Skeletal muscle satellite cell (primary cell): ENCODE measurements around the gene RAB3IL1.

Source experiments
- H3K27me3 ChIP-seq: 2 replicates; pipeline ENCODE4 v1.7.0; 2013; ENCODE audit warnings: low read length; ENCODE audit not compliant: control insufficient read depth, insufficient read depth
- H3K36me3 ChIP-seq: 2 replicates; pipeline ENCODE4 v1.7.0; 2013; ENCODE audit warnings: mild to moderate bottlenecking, control low read depth, low read length; ENCODE audit not compliant: insufficient read depth
- H3K4me1 ChIP-seq: 2 replicates; pipeline ENCODE4 v1.7.0; 2013; ENCODE audit warnings: low read length; ENCODE audit not compliant: control insufficient read depth, insufficient read depth
- H3K4me2 ChIP-seq: 2 replicates; pipeline ENCODE4 v1.7.0; 2013; ENCODE audit warnings: mild to moderate bottlenecking, low read length
- H3K4me3 ChIP-seq: 2 replicates; pipeline ENCODE4 v1.7.0; 2013; ENCODE audit warnings: low read length
- H3K9ac ChIP-seq: 2 replicates; pipeline ENCODE4 v1.7.0; 2013; ENCODE audit warnings: mild to moderate bottlenecking, low read depth, low read length, moderate library complexity
- H3K9me3 ChIP-seq: replicated peaks from 2 replicates; pipeline ENCODE4 v1.7.0; 2013; ENCODE audit warnings: mild to moderate bottlenecking, control low read depth, low read length

The RAB3IL1 gene

GRCh38 chr11:61866958-61867343, 50.4 kb downstream of the RAB3IL1 start:
- peaks cover 6% of the 10 kb centered on the region for H3K36me3 ChIP-seq
- no peak overlapping the region for H3K4me2 ChIP-seq
- no peak overlapping the region for H3K9ac ChIP-seq
- H3K4me3 ChIP-seq, result no peak overlapping the region
- H3K9me3 ChIP-seq, result no peaks in the 10 kb centered on the region
- no peaks in the 10 kb centered on the region for H3K27me3 ChIP-seq
- H3K4me1 ChIP-seq, result peaks cover 18% of the 10 kb centered on the region

- Histone ChIP-seq H3K9ac (no peak overlapping the region), H3K9me3 (no peaks in the 10 kb centered on the region), H3K4me2 (no peak overlapping the region), H3K4me1 (peaks cover 12% of the 10 kb centered on the region), H3K36me3 (peaks cover 6% of the 10 kb centered on the region), H3K4me3 (no peak overlapping the region), H3K27me3 (no peaks in the 10 kb centered on the region)
Measured at GRCh38 chr11:61866231-61866957, 51.0 kb downstream of the RAB3IL1 start.

GRCh38 chr11:61864814-61865775, 52.3 kb downstream of the RAB3IL1 start:
- no peaks in the 10 kb centered on the region for H3K9me3 ChIP-seq
- H3K4me2 ChIP-seq, result no peak overlapping the region
- H3K4me1 ChIP-seq, result no peaks in the 10 kb centered on the region
- H3K4me3 ChIP-seq, result no peak overlapping the region
- H3K27me3 ChIP-seq, result no peaks in the 10 kb centered on the region
- no peak overlapping the region for H3K9ac ChIP-seq
- H3K36me3 ChIP-seq, result peaks cover 7% of the 10 kb centered on the region

- Histone ChIP-seq H3K4me2 (no peak overlapping the region), H3K4me1 (no peaks in the 10 kb centered on the region), H3K9ac (no peak overlapping the region), H3K4me3 (no peak overlapping the region), H3K36me3 (peaks cover 14% of the 10 kb centered on the region), H3K27me3 (no peaks in the 10 kb centered on the region), H3K9me3 (no peaks in the 10 kb centered on the region)
Measured at GRCh38 chr11:61863548-61864081, 53.8 kb downstream of the RAB3IL1 start.

- H3K27me3 ChIP-seq, result no peaks in the 10 kb centered on the region
- H3K4me2 ChIP-seq, result no peak overlapping the region
- no peak overlapping the region for H3K4me3 ChIP-seq
- H3K36me3 ChIP-seq, result peaks cover 14% of the 10 kb centered on the region
- H3K4me1 ChIP-seq, result no peaks in the 10 kb centered on the region
- H3K9ac ChIP-seq, result no peak overlapping the region
- no peaks in the 10 kb centered on the region for H3K9me3 ChIP-seq
Measured at GRCh38 chr11:61862714-61863547, 54.4 kb downstream of the RAB3IL1 start.

GRCh38 chr11:61861634-61862033, 55.7 kb downstream of the RAB3IL1 start:
- Histone ChIP-seq H3K4me2 (no peak overlapping the region), H3K4me1 (no peaks in the 10 kb centered on the region), H3K9me3 (no peaks in the 10 kb centered on the region), H3K27me3 (no peaks in the 10 kb centered on the region), H3K4me3 (no peak overlapping the region), H3K9ac (no peak overlapping the region), H3K36me3 (peaks cover 20% of the 10 kb centered on the region)

GRCh38 chr11:61860054-61860903, 57.1 kb downstream of the RAB3IL1 start:
- Histone ChIP-seq H3K4me1 (no peaks in the 10 kb centered on the region), H3K4me3 (no peak overlapping the region), H3K4me2 (no peak overlapping the region), H3K27me3 (no peaks in the 10 kb centered on the region), H3K36me3 (peaks cover 14% of the 10 kb centered on the region), H3K9me3 (no peaks in the 10 kb centered on the region), H3K9ac (no peak overlapping the region)

GRCh38 chr11:61855939-61856680, 61.3 kb downstream of the RAB3IL1 start:
- no peaks in the 10 kb centered on the region for H3K9me3 ChIP-seq
- H3K4me3 ChIP-seq, result no peak overlapping the region

GRCh38 chr11:61854966-61855714, 62.2 kb downstream of the RAB3IL1 start:
- Histone ChIP-seq H3K9ac (no peak overlapping the region), H3K36me3 (peaks cover 46% of the 10 kb centered on the region), H3K4me3 (no peak overlapping the region), H3K9me3 (no peaks in the 10 kb centered on the region), H3K27me3 (no peaks in the 10 kb centered on the region), H3K4me2 (no peak overlapping the region), H3K4me1 (no peaks in the 10 kb centered on the region)

More at GRCh38 chr11:61855939-61856680, 61.3 kb downstream of the RAB3IL1 start:
- Histone ChIP-seq H3K27me3 (no peaks in the 10 kb centered on the region), H3K4me1 (no peaks in the 10 kb centered on the region), H3K4me2 (no peak overlapping the region), H3K36me3 (peaks cover 38% of the 10 kb centered on the region), H3K9ac (no peak overlapping the region)
